T-cell (primary cell): ENCODE results near the gene HBD. TPM values are rescaled to one million over a fixed set of nuclear protein-coding genes. Genes with fewer than 3 reads are reported as not detected.
"Not testable (repeated sequence)": the region's sequence is repeated elsewhere in the genome, so short reads cannot be mapped to it uniquely, and the experiment has no call there.

Source experiments
- ATAC-seq, 4 experiments: fragments of 200-7000 bp in 3 of 4; fragments of 150-1000 bp in 1 of 4; cut with Tn5 transposase; replicated peaks in 1 of 4; 1 replicate in 3 of 4; 2 replicates in 1 of 4; pipeline ENCODE4 v1.10.0; 2021; ENCODE audit warnings: moderate library complexity in 3 of 4, mild to moderate bottlenecking in 2 of 4, moderate number of reproducible peaks in 1 of 4
- CTCF ChIA-PET, 2 donors: fragments of 300-600 bp; sonication (Branson Sonifier 250); formaldehyde crosslinking; loops; one replicate each; lab custom pipeline; 2022; ENCODE audit warnings: antibody characterized with exemption in 2 of 2; lab: Charles Lee
- POLR2A ChIA-PET, 2 donors: fragments of 300-600 bp; sonication (Branson Sonifier 250); formaldehyde crosslinking; loops; one replicate each; lab custom pipeline; 2022; ENCODE audit warnings: antibody characterized with exemption in 2 of 2; lab: Charles Lee
- DNase-seq, 35 experiments: peaks; one replicate each; pipeline versions ENCODE4 v3.0.0 to v3.0.0-alpha.2; 2013 to 2023
- H3K27ac ChIP-seq: one replicate; pipeline ENCODE4 v1.5.1; 2013; ENCODE audit warnings: low read length
- H3K27me3 ChIP-seq, 2 experiments: replicated peaks in 1 of 2; 1 replicate in 1 of 2; 2 replicates in 1 of 2; pipeline versions ENCODE4 v1.6.1 to v1.7.0; 2013; ENCODE audit warnings: low read length in 1 of 2, mixed read lengths in 1 of 2; ENCODE audit not compliant: control insufficient read depth in 2 of 2, insufficient read depth in 2 of 2; ENCODE audit errors: extremely low read depth in 1 of 2
- H3K36me3 ChIP-seq, 2 donors: 1 replicate in 1 of 2; 2 replicates in 1 of 2; pipeline versions ENCODE4 v1.6.1 to v1.7.0; 2013; ENCODE audit warnings: low read length in 1 of 2; ENCODE audit not compliant: control insufficient read depth in 2 of 2, insufficient read depth in 1 of 2; ENCODE audit errors: extremely low read depth in 1 of 2
- H3K4me1 ChIP-seq, 2 experiments: 1 replicate in 1 of 2; 2 replicates in 1 of 2; pipeline versions ENCODE4 v1.6.1 to v1.7.0; 2013; ENCODE audit warnings: low read length in 2 of 2, mixed read lengths in 1 of 2; ENCODE audit not compliant: insufficient read depth in 2 of 2, control insufficient read depth in 1 of 2; ENCODE audit errors: extremely low read depth in 1 of 2
- H3K4me3 ChIP-seq, 2 donors: 1 replicate in 1 of 2; 2 replicates in 1 of 2; pipeline versions ENCODE4 v1.5.1 to v1.7.0; 2013; ENCODE audit warnings: mild to moderate bottlenecking in 2 of 2, low read length in 1 of 2, moderate library complexity in 1 of 2; ENCODE audit not compliant: control insufficient read depth in 1 of 2; ENCODE audit errors: extremely low read depth in 1 of 2
- H3K9me3 ChIP-seq: 2 replicates; pipeline ENCODE4 v1.7.0; 2013
- H3K27ac Mint-ChIP-seq, 2 donors: one replicate each; pipeline ENCODE4 v1.8.0; 2020 to 2021; ENCODE audit warnings: mild to moderate bottlenecking in 2 of 2, mixed read lengths in 2 of 2
- H3K27me3 Mint-ChIP-seq, 2 donors: one replicate each; pipeline ENCODE4 v1.8.0; 2021 to 2022; ENCODE audit warnings: mixed read lengths in 2 of 2
- H3K36me3 Mint-ChIP-seq: one replicate; pipeline ENCODE4 v1.8.0; 2021; ENCODE audit warnings: mixed read lengths
- H3K4me1 Mint-ChIP-seq, 3 donors: one replicate each; pipeline ENCODE4 v1.8.0; 2020 to 2022; ENCODE audit warnings: mixed read lengths in 3 of 3, mild to moderate bottlenecking in 1 of 3
- H3K4me3 Mint-ChIP-seq, 3 donors: one replicate each; pipeline ENCODE4 v1.8.0; 2020 to 2022; ENCODE audit warnings: mild to moderate bottlenecking in 3 of 3, mixed read lengths in 3 of 3, moderate library complexity in 3 of 3
- H3K9me3 Mint-ChIP-seq, 3 donors: one replicate each; pipeline ENCODE4 v1.8.0; 2020 to 2022; ENCODE audit warnings: mixed read lengths in 3 of 3
- WGBS: methylation state at CpG from one replicate; pipeline ENCODE4 v1.1.5; 2013; ENCODE audit warnings: missing lambda C conversion rate; ENCODE audit not compliant: insufficient coverage; 5-methylcytosine and 5-hydroxymethylcytosine counted together
- total RNA-seq, 35 experiments: library from RNA in 6 of 35; stranded (reverse) in 6 of 35; fragments of 120-200 nt in 1 of 35; gene quantifications; one replicate each; pipeline versions ENCODE4 v1.2.1 to v1.2.4 and lab custom pipeline; 2013 to 2026

Gene HBD
- total RNA-seq, 5 donors from 2014 or later (not counting 1 experiment from before 2014, with no cell fraction given) = 0.72 to 1.9 TPM; not detected in 3

- Histone ChIP-seq H3K4me3 (no peak overlapping the region), H3K36me3 (no peaks in the 10 kb centered on the region), H3K27me3 (no peaks in the 10 kb centered on the region), H3K4me1 (no peaks in the 10 kb centered on the region), H3K27ac (no peak overlapping the region), H3K9me3 (no peaks in the 10 kb centered on the region)
- CTCF ChIA-PET = no interaction called here
- H3K27me3 Mint-ChIP-seq = peaks cover 0 to 11% of the 10 kb centered on the region in 2 donors
- no peak overlapping the region for H3K27ac Mint-ChIP-seq
- H3K36me3 Mint-ChIP-seq = no peaks in the 10 kb centered on the region
- no peaks in the 10 kb centered on the region for H3K9me3 Mint-ChIP-seq
- H3K4me1 Mint-ChIP-seq = no peaks in the 10 kb centered on the region
- 100% methylated on average over 1 of the region's 4 CpGs for WGBS
- POLR2A ChIA-PET = no interaction called here
- no peak overlapping the region for H3K4me3 Mint-ChIP-seq
- DNase-seq (no peak), ATAC-seq (no peak)
Observed at GRCh38 chr11:5250543-5251204, 16.4 kb upstream of the HBD start.

DNA sequence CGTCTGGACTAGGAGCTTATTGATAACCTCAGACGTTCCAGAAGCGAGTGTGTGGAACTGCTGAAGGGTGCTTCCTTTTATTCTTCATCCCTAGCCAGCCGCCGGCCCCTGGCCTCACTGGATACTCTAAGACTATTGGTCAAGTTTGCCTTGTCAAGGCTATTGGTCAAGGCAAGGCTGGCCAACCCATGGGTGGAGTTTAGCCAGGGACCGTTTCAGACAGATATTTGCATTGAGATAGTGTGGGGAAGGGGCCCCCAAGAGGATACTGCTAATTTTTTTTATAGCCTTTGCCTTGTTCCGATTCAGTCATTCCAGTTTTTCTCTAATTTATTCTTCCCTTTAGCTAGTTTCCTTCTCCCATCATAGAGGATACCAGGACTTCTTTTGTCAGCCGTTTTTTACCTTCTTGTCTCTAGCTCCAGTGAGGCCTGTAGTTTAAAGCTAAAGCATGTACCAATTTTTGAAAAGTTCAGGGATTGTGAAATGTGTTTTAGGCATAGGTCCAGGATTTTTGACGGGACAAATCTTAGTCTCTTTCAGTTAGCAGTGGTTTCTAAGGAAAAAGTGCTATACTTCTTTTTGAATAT lies 15.6 kb upstream of the HBD start, which contains the start of gene HBG1:
Gene HBG1, minus strand, starts transcription at position 51 of the 590 bp plus-strand sequence. CDS start 53 bp downstream, outside the sequence.
- no CpG with 5 or more reads among the region's 9 CpGs for WGBS
- H3K4me3 ChIP-seq, H3K36me3 ChIP-seq, DNase-seq, H3K27me3 ChIP-seq, CTCF ChIA-PET, POLR2A ChIA-PET, H3K9me3 Mint-ChIP-seq, H3K4me1 ChIP-seq, H3K27ac Mint-ChIP-seq, ATAC-seq, H3K9me3 ChIP-seq, H3K36me3 Mint-ChIP-seq, H3K4me3 Mint-ChIP-seq, H3K27ac ChIP-seq, H3K4me1 Mint-ChIP-seq: not testable (repeated sequence)
- H3K27me3 Mint-ChIP-seq = peaks cover 0 to 12% of the 10 kb centered on the region in 2 donors

DNA sequence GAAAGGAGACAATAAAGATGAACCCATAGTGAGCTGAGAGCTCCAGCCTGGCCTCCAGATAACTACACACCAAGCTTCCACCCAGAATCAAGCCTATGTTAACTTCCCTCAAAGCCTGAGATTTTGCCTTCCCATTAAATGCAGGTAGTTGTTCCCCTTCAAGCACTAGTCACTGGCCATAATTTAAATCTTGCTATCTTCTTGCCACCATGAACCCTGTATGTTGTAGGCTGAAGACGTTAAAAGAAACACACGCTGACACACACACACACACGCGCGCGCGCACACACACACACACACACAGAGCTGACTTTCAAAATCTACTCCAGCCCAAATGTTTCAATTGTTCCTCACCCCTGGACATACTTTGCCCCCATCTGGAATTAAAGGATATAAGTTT lies 14.2 kb upstream of the HBD start:
- peaks cover 0 to 16% of the 10 kb centered on the region in 2 donors for H3K27me3 Mint-ChIP-seq
- DNase-seq, H3K9me3 ChIP-seq, H3K27ac ChIP-seq, ATAC-seq, H3K36me3 ChIP-seq, H3K4me1 ChIP-seq, H3K27ac Mint-ChIP-seq, H3K36me3 Mint-ChIP-seq, CTCF ChIA-PET, H3K4me3 Mint-ChIP-seq, H3K4me3 ChIP-seq, POLR2A ChIA-PET, H3K4me1 Mint-ChIP-seq, H3K9me3 Mint-ChIP-seq, H3K27me3 ChIP-seq: not testable (repeated sequence)
- WGBS = no CpG with 5 or more reads among the region's 7 CpGs

DNA sequence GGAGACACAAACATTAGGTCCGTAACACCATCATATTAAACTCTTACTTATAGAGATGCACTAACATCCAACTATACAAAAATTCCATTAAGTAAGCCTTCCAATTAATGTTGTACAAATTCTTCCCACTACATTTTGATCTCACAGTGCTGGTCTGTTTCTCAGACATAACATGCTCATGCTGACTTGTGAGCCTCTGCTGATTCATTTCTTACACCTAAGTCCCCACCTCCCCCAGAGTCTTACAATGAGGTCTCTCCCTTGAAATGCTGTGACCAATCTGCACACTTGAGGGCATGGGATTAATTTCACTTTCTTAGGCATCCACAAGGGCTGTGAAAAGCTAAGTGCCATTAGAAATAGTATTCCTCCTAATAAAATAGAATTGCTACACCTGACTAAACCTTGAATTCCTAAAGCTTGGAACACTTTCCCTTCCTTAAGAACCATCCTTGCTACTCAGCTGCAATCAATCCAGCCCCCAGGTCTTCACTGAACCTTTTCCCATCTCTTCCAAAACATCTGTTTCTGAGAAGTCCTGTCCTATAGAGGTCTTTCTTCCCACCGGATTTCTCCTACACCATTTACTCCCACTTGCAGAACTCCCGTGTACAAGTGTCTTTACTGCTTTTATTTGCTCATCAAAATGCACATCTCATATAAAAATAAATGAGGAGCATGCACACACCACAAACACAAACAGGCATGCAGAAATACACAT lies 13.3 kb upstream of the HBD start:
- Histone ChIP-seq H3K4me1 (no peaks in the 10 kb centered on the region), H3K9me3 (no peaks in the 10 kb centered on the region), H3K27ac (no peak overlapping the region), H3K36me3 (no peaks in the 10 kb centered on the region), H3K27me3 (no peaks in the 10 kb centered on the region), H3K4me3 (no peak overlapping the region)
- WGBS = no CpG with 5 or more reads among the region's 3 CpGs
- Mint-ChIP-seq H3K4me1 (no peaks in the 10 kb centered on the region), H3K27ac (no peak overlapping the region), H3K27me3 (peaks cover 0 to 12% of the 10 kb centered on the region in 2 donors), H3K36me3 (no peaks in the 10 kb centered on the region), H3K4me3 (no peak overlapping the region), H3K9me3 (no peaks in the 10 kb centered on the region)
- no peak for ATAC-seq
- POLR2A ChIA-PET = no interaction called here
- CTCF ChIA-PET = no interaction called here
- no peak for DNase-seq

DNA sequence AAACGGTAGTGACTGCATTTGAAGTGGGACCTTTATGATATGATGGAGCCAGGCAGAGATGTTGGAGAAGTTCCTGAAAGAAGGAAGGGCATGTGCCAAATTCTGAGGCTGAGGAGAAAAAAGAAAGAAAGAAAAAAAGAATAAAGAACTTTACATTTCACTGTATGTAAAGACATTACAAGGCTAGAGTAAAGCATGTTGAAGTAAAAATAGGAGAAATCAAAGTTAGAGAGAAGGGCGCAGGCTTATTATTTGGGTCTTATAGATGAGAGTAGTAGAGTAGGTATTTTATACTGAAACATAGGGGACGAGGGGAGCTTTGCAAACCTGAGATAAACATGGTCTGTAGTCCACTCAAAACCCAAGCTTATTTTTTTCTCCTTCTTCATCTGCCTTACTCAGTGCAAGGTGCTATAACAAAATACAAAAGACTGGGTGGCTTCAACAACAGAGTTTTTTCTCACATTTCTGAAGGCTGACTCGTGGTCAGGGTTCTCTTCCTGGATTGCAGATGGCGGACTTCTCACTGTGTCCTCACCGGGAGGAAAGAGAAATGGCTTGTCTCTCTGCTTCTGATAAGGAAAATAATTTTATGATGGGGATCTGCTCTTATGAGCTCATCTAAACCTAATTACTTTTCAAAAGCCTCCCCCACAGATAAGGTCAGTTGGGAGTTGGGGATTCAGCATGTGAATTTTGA lies 12.6 kb upstream of the HBD start:
- no peak overlapping the region for H3K27ac Mint-ChIP-seq
- H3K36me3 ChIP-seq = no peaks in the 10 kb centered on the region
- POLR2A ChIA-PET = no interaction called here
- H3K4me3 Mint-ChIP-seq = no peak overlapping the region
- peaks cover 0 to 11% of the 10 kb centered on the region in 2 donors for H3K27me3 Mint-ChIP-seq
- no peak overlapping the region for H3K27ac ChIP-seq
- H3K27me3 ChIP-seq = no peaks in the 10 kb centered on the region
- no peaks in the 10 kb centered on the region for H3K9me3 Mint-ChIP-seq
- no peaks in the 10 kb centered on the region for H3K4me1 Mint-ChIP-seq
- no peaks in the 10 kb centered on the region for H3K4me1 ChIP-seq
- H3K9me3 ChIP-seq = no peaks in the 10 kb centered on the region
- WGBS = 40% methylated on average over 1 of the region's 6 CpGs
- CTCF ChIA-PET = no interaction called here
- DNase-seq (no peak), ATAC-seq (no peak)
- H3K36me3 Mint-ChIP-seq = no peaks in the 10 kb centered on the region
- H3K4me3 ChIP-seq = no peak overlapping the region

- Mint-ChIP-seq H3K27ac (no peak overlapping the region), H3K27me3 (peaks cover 0 to 11% of the 10 kb centered on the region in 2 donors), H3K4me3 (no peak overlapping the region), H3K4me1 (no peaks in the 10 kb centered on the region), H3K9me3 (no peaks in the 10 kb centered on the region), H3K36me3 (no peaks in the 10 kb centered on the region)
- no peak for DNase-seq
- H3K4me3 ChIP-seq = no peak overlapping the region
- ATAC-seq = no peak
- no peaks in the 10 kb centered on the region for H3K36me3 ChIP-seq
- H3K27me3 ChIP-seq = no peaks in the 10 kb centered on the region
- H3K9me3 ChIP-seq = no peaks in the 10 kb centered on the region
- ChIA-PET CTCF (no interaction called here), POLR2A (no interaction called here)
- no peaks in the 10 kb centered on the region for H3K4me1 ChIP-seq
- no peak overlapping the region for H3K27ac ChIP-seq
- WGBS = no CpG with 5 or more reads among the region's 2 CpGs
Observed at GRCh38 chr11:5245155-5245554, 10.9 kb upstream of the HBD start.
